DMS153 treated with DMSO at 0.1 percent for 48 hours (cell line): ENCODE results near the gene TMEM63A.
A peak's percentile ranks its signal among the peaks of the same experiment; 100 is the strongest.

Source experiments
- DNase-seq: peaks from one replicate; lab custom pipeline; 2025; ENCODE audit not compliant: unreplicated experiment; lab: John Stamatoyannopoulos, UW

The TMEM63A gene

GRCh38 chr1:225886159-225887029 lies 4.2 kb upstream of the TMEM63A start:
- DNase-seq: no peak

GRCh38 chr1:225885336-225885735 lies 3.2 kb upstream of the TMEM63A start:
- DNase-seq: no peak

GRCh38 chr1:225883616-225884265 lies 1.6 kb upstream of the TMEM63A start:
- DNase-seq: no peak

- no peak for DNase-seq
Observed at GRCh38 chr1:225882694-225883615, 775 bp upstream of the TMEM63A start.

GRCh38 chr1:225881081-225881958 lies 860 bp downstream of the TMEM63A start:
- DNase-seq: no peak

- no peak for DNase-seq
Observed at GRCh38 chr1:225880636-225881035, 1.5 kb downstream of the TMEM63A start.

- DNase-seq: peak; percentile 42
Observed at GRCh38 chr1:225880222-225880588, 2.0 kb downstream of the TMEM63A start.

- DNase-seq: peak; percentile 70
Observed at GRCh38 chr1:225879521-225880221, 2.5 kb downstream of the TMEM63A start.

- peak; percentile 53 for DNase-seq
Observed at GRCh38 chr1:225878282-225878681, 3.9 kb downstream of the TMEM63A start.

- peak; percentile 56 for DNase-seq
Observed at GRCh38 chr1:225877580-225877979, 4.6 kb downstream of the TMEM63A start.

- DNase-seq: no peak
Observed at GRCh38 chr1:225876900-225877510, 5.2 kb downstream of the TMEM63A start.

- DNase-seq: peak; percentile 71
Observed at GRCh38 chr1:225875044-225875815, 7.0 kb downstream of the TMEM63A start.

- no peak for DNase-seq
Observed at GRCh38 chr1:225874431-225874830, 7.7 kb downstream of the TMEM63A start.

GRCh38 chr1:225873281-225873850 lies 8.8 kb downstream of the TMEM63A start:
- no peak for DNase-seq

GRCh38 chr1:225872075-225872430 lies 10.1 kb downstream of the TMEM63A start:
- no peak for DNase-seq

GRCh38 chr1:225871359-225872074 lies 10.7 kb downstream of the TMEM63A start:
- DNase-seq: peak; percentile 94

- DNase-seq: peak; percentile 90
Observed at GRCh38 chr1:225870911-225871310, 11.3 kb downstream of the TMEM63A start.
